Measurements from ENCODE around the gene GABRG3. TPM values are rescaled to one million over a fixed set of nuclear protein-coding genes. Genes with fewer than 3 reads are reported as not detected.

The GABRG3 gene
- total RNA-seq, 4 donors from 2014 or later: not detected

DNA sequence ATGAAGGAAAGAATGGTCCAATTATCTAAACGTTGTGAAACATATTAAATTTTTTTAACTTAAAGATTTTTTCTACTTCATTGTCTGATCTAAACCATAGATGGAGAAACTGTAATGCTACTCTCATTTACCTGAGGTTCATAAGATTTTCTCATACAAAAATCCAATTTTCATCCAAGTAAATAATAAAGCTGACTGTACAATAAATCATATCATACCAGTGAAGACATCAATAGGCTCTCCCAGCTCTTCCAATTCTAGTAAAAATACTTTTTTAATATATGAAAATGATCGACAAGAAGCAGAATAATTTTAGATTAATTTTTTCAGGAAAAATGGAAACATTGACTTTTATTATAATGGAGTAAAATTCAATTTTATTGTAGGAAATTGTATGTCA, 260.8 kb downstream of the GABRG3 start:
- TF ChIP-seq, protein P1, sequence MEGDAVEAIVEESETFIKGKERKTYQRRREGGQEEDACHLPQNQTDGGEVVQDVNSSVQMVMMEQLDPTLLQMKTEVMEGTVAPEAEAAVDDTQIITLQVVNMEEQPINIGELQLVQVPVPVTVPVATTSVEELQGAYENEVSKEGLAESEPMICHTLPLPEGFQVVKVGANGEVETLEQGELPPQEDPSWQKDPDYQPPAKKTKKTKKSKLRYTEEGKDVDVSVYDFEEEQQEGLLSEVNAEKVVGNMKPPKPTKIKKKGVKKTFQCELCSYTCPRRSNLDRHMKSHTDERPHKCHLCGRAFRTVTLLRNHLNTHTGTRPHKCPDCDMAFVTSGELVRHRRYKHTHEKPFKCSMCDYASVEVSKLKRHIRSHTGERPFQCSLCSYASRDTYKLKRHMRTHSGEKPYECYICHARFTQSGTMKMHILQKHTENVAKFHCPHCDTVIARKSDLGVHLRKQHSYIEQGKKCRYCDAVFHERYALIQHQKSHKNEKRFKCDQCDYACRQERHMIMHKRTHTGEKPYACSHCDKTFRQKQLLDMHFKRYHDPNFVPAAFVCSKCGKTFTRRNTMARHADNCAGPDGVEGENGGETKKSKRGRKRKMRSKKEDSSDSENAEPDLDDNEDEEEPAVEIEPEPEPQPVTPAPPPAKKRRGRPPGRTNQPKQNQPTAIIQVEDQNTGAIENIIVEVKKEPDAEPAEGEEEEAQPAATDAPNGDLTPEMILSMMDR (IDR thresholded peaks at IDR 0.05): no peak
- DNase-seq (ENCODE audit: low spot score) (no peak), ATAC-seq (ENCODE audit: low FRiP score) (no peak)

DNA sequence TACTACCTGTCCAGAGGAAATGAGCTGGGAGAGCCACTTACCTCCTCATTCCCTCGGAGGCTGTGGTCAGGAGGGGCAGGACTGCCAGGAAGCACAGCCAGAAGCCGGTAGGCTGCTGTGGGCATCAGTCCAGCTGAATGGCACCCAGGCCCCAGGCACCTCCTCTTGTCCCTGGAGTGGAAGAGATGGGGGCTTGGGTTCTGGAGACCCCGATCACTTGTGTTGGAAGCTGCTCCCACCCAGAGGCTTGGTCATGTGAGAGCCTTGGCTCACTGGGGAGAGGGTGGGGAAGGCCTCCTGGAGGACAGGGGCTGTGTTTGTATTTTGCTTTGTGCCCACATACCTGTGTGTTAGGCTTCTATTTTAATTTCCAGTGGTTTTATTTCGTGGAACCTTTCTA, 261.9 kb downstream of the GABRG3 start:
- TF ChIP-seq, protein P1 (IDR thresholded peaks at IDR 0.05): no peak
- ATAC-seq (ENCODE audit: low FRiP score): no peak

DNA sequence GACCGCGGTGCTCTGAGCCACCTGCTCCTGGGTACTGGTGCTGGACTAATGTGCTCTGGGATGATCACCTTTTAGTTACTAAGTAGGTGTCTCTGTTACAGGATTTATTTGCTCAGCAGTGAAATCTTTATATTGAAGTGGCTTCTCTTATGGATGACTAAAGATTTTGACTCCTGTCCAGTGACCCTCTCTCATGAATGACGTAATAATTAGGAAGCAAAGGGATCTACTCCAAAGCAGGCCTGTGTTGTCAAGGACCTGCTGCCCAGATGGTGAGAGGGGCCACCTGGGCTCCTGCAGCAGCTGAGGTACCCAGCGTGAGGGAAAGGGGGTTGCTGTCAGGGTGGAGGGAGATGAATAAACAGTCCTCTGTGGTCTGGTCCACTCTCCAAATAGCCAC, 263.6 kb downstream of the GABRG3 start:
- ATAC-seq (ENCODE audit: low FRiP score): no peak
- TF ChIP-seq, protein P1 (IDR thresholded peaks at IDR 0.05): no peak
- no peak for DNase-seq (ENCODE audit: low spot score)

More for the DNA sequence above, 261.9 kb downstream of the GABRG3 start:
- DNase-seq (ENCODE audit: low spot score): no peak

DNA sequence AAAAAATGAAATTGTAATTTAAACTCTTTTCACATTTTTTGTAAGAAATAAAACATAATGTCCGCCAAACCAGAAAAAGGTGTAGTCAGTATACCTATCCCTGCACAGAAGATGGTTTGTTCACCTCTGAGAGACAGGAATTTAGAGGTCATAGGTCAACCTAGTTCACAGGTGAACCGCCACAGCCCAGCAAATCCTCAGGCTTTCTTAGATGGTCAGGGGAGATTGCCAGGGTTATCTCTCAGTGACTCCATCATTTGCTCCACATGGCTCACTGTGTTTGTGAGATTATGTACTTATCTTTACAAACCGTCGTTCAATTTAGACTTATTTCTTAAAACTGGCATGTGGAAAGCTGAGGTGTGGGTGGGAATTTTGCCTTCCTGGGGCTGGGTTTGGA, 264.2 kb downstream of the GABRG3 start:
- TF ChIP-seq, protein P1 (IDR thresholded peaks at IDR 0.05): no peak
- ATAC-seq (ENCODE audit: low FRiP score) (no peak), DNase-seq (ENCODE audit: low spot score) (no peak)

DNA sequence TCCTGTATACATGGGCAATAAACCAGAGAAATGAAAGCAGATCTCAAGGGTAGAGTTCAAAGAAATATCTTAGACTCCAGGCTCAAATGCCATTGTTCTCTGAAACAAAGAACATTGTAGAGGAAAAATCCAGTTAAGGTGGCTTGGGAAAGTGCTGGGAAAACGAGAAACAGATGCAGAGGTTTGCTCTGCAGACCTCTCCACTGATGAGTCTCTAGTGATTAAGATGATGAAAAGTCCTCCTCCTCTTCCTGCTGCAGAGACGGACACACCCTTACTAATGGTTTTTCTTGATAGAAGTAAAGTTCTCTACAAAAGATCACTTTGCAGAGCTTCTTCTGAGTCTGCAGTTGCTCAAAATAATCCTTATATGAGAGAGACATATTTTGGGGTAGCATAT, 264.7 kb downstream of the GABRG3 start:
- TF ChIP-seq, protein P1 (IDR thresholded peaks at IDR 0.05): no peak
- ATAC-seq (ENCODE audit: low FRiP score): no peak
- DNase-seq (ENCODE audit: low spot score): no peak

DNA sequence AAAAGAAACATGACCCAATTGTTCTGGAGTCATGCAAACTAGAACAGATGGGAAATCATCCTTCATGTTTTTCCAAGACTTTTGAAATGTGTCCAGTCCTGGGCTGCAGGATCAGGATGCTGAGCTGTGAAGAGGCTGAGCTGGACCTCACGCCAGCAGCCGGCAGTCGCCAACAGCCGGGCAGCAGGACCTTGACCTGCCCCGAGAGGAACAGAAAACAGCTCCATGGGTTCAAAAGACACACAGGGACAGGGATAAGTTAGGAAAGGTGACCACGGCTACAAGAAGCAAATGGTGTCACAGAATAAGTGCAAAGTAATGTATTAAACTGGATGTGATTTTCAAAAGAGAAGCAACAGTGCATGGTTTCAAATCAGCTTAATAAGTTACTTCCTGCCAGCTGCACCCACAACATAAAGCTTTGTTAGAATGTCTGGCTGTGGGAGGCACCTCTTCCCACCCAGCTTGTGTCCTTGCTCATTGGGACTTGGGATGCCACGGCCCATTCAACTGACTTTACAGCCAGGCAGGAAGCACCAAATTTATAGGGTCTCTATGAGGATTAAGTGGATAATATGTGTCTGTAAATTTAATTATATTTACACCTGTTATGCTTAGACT, 266.4 kb downstream of the GABRG3 start:
- DNase-seq (ENCODE audit: low spot score) (no peak), ATAC-seq (ENCODE audit: low FRiP score) (no peak)
- TF ChIP-seq, protein P1 (IDR thresholded peaks at IDR 0.05): no peak

DNA sequence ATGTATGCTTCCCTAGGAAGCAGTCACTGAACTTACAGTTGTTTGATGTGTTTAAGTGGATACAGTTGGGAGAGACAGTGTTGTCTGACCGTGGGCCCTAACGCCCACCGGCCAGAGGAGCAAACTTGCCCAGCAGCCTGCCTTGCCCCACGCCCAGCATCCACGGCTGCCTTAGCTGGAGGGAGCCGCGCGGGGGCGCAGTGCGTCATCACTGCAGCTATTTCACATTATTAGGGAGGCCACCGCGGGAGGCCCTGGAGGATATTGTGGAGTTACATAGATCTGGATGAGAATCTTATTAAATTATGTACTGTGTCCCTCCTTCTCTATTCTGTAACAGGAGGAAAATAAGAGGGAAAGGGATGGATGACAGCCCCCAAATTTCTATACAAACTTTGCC, 267.2 kb downstream of the GABRG3 start:
- TF ChIP-seq, protein P1 (IDR thresholded peaks at IDR 0.05): no peak
- DNase-seq (ENCODE audit: low spot score): no peak
- no peak for ATAC-seq (ENCODE audit: low FRiP score)
